Heart left ventricle (tissue), 16 donors: Measurements from ENCODE around the gene TCF7. TPM values are rescaled to one million over a fixed set of nuclear protein-coding genes. Genes with fewer than 3 reads are reported as not detected.

Source experiments
- ATAC-seq, 4 donors: fragments of 200-7000 bp; cut with Tn5 transposase; one replicate each; pipeline ENCODE4 v1.9.1; 2020 to 2022; ENCODE audit warnings: moderate library complexity in 4 of 4, mild to moderate bottlenecking in 3 of 4, moderate number of reproducible peaks in 1 of 4
- DNase-seq, 5 donors: peaks; one replicate each; pipeline ENCODE4 v3.0.0-alpha.2; 2020
- H3K27ac ChIP-seq, 12 donors: fragments of 200-600 bp; sonication (generic) in 4 of 12; one replicate each; pipeline versions ENCODE4 v1.5.0 to v1.8.0; 2016 to 2022; ENCODE audit warnings: mild to moderate bottlenecking in 2 of 12
- H3K27me3 ChIP-seq, 9 donors: fragments of 200-600 bp; sonication (generic) in 2 of 9; one replicate each; pipeline versions ENCODE4 v1.5.1 to v1.8.0; 2016 to 2022; ENCODE audit warnings: mild to moderate bottlenecking in 3 of 9
- H3K36me3 ChIP-seq, 9 donors: fragments of 200-600 bp; sonication (generic) in 2 of 9; one replicate each; pipeline versions ENCODE4 v1.5.0 to v1.8.0; 2018 to 2022; ENCODE audit warnings: mild to moderate bottlenecking in 2 of 9
- H3K4me1 ChIP-seq, 12 donors: fragments of 200-600 bp; sonication (generic) in 4 of 12; one replicate each; pipeline versions ENCODE4 v1.5.0 to v1.8.0; 2016 to 2022; ENCODE audit warnings: mild to moderate bottlenecking in 3 of 12
- H3K4me3 ChIP-seq, 12 donors: fragments of 200-600 bp; sonication (generic) in 4 of 12; one replicate each; pipeline versions ENCODE4 v1.5.0 to v1.8.0; 2017 to 2022; ENCODE audit warnings: mild to moderate bottlenecking in 9 of 12, moderate library complexity in 4 of 12
- H3K9me3 ChIP-seq, 12 donors: fragments of 200-600 bp; sonication (generic) in 4 of 12; one replicate each; pipeline versions ENCODE4 v1.5.0 to v1.8.0; 2016 to 2022; ENCODE audit warnings: mild to moderate bottlenecking in 1 of 12
- CTCF ChIP-seq, 12 donors: fragments of 200-600 bp; sonication (generic) in 4 of 12; IDR thresholded peaks; one replicate each; pipeline versions ENCODE4 v1.5.0 to v1.8.0; 2018 to 2022; ENCODE audit warnings: antibody characterized with exemption in 12 of 12, mild to moderate bottlenecking in 5 of 12
- POLR2A ChIP-seq, 2 donors: fragments of 450-650 bp; IDR thresholded peaks; one replicate each; pipeline ENCODE4 v1.6.1; 2017; ENCODE audit warnings: antibody characterized with exemption in 2 of 2, mild to moderate bottlenecking in 2 of 2, moderate library complexity in 2 of 2
- WGBS, 4 donors: extraction: QIAGEN DNeasy Blood & Tissue Kit in 2 of 4; methylation state at CpG; one replicate each; pipeline versions ENCODE4 v1.1.5 to v1.1.7; 2013 to 2018; 5-methylcytosine and 5-hydroxymethylcytosine counted together
- intact Hi-C, 10 donors: fragments of 100-400 bp; cut with DNase I; formaldehyde crosslinking; loops; one replicate each; pipeline versions ENCODE4 v1.11.1 to v1.14.2; 2022
- polyA plus RNA-seq, 2 donors: library from polyadenylated mRNA; stranded (reverse); fragments of 200-250 nt; gene quantifications; one replicate each; pipeline ENCODE4 v1.2.3, GENCODE V29; 2013
- total RNA-seq, 9 donors: library from RNA; depleted of rRNA in 2 of 9; stranded (reverse); fragments of >200 nt in 2 of 9; fragmentation: NEBNext Ultra II Directional in 3 of 9; extraction: Animal tissue kit (Norgen Biotek cat#: 25700) in 3 of 9; gene quantifications; one replicate each; pipeline versions ENCODE4 v1.1.0 to v1.2.4, GENCODE V29; 2016 to 2023
- donor health status: ischemic (EF 13 %, LVEDD 7.1; RV severe dilation, severe dysfunction).
- donor health status: healthy with polysubstance abuse.
- donor health status: DM: no; HTN: yes; CAD: no.
- donor health status: DM: no; HTN: no; CAD: no.
- donor health status: ischemic (EF 25% LVEDD 6.9; RV normal size, moderate dysfunction).
- donor health status: ischemic (EF 25% LVEDD 5.7; RV mildly dilated, moderate dysfunction).
- donor health status: healthy.
- donor health status: DM: yes; HTN: yes; CAD: no.
- donor health status: ischemic (EF 35%, LVEDD 5.7; RV mildly dilated, moderate dysfunction).
- donor health status: nonischemic (EF 11% LVEDD 7.7; RV severe dilation, severe dysfunction).
- donor health status: DM: yes; HTN: yes; CAD: no.
- donor health status: PGD.
- donor health status: ischemic (EF 29% LVEDD 5.4; RV normal size, mild dysfunction).
- donor health status: nonischemic (EF 23%, LVEDD 6.1; RV moderate dilation, normal function).

Gene TCF7
- total and polyA plus RNA-seq, 11 donors: 0.79 to 5.2 (median 1.9) TPM

GRCh38 chr5:134171972-134172371, 57.5 kb downstream of the TCF7 start:
- WGBS, 4 donors: 85 to 96% (median 90%) methylated on average over 4 of the region's 4 CpGs
- Histone ChIP-seq H3K4me1 (peaks cover 3 to 51% (median 32%) of the 10 kb centered on the region in 12 donors), H3K27me3 (no peaks in the 10 kb centered on the region), H3K36me3 (peaks cover 0 to 69% (median 67%) of the 10 kb centered on the region in 9 donors), H3K27ac (no peak overlapping the region), H3K9me3 (no peaks in the 10 kb centered on the region), H3K4me3 (no peak overlapping the region)
- DNase-seq: no peak
- TF ChIP-seq POLR2A (IDR thresholded peaks at IDR 0.05): no peak
- TF ChIP-seq CTCF (IDR thresholded peaks at IDR 0.05): no peak
- ATAC-seq: no peak
- intact Hi-C loops: no loop called here

GRCh38 chr5:134174841-134175839, 60.7 kb downstream of the TCF7 start:
- H3K4me1 ChIP-seq: peaks cover 3 to 58% (median 27%) of the 10 kb centered on the region in 12 donors
- TF ChIP-seq CTCF (IDR thresholded peaks at IDR 0.05) (no peak), POLR2A (IDR thresholded peaks at IDR 0.05) (no peak)
- no peaks in the 10 kb centered on the region for H3K27me3 ChIP-seq
- ATAC-seq (no peak), DNase-seq (no peak)
- H3K9me3 ChIP-seq: no peaks in the 10 kb centered on the region
- peak overlapping the region; percentile 70 to 99 (median 96) for H3K4me3 ChIP-seq
- H3K36me3 ChIP-seq: peaks cover 0 to 37% (median 35%) of the 10 kb centered on the region in 9 donors
- 24 to 30% (median 28%) methylated on average over 10 of the region's 10 CpGs for WGBS, 4 donors
- H3K27ac ChIP-seq: peak overlapping the region in 11 of 12 donors; percentile 95 to 100 (median 99)
- intact Hi-C loops: loop anchor here in 5 of 10 donors (5.0 kb wide), 3 partner anchors 52 to 352 kb away; partner anchors contain the start of genes PPP2CA (in 4 of the 5), JADE2 (in 1 of the 5) and UBE2B (in 1 of the 5)

GRCh38 chr5:134175921-134176510, 61.5 kb downstream of the TCF7 start:
- WGBS, 4 donors: 1 to 2% (median 1%) methylated on average over 14 to 31 of the region's 31 CpGs
- H3K9me3 ChIP-seq: no peaks in the 10 kb centered on the region
- DNase-seq (peak in 3 of 5 donors; percentile 40 to 69 (median 45)), ATAC-seq (peak in 3 of 4 donors; percentile 21 to 47 (median 33))
- H3K27me3 ChIP-seq: no peaks in the 10 kb centered on the region
- peak overlapping the region; percentile 70 to 99 (median 96) for H3K4me3 ChIP-seq
- TF ChIP-seq POLR2A (IDR thresholded peaks at IDR 0.05): no peak
- no peak for TF ChIP-seq CTCF (IDR thresholded peaks at IDR 0.05)
- peak overlapping the region; percentile 95 to 100 (median 100) for H3K27ac ChIP-seq
- H3K4me1 ChIP-seq: peaks cover 3 to 49% (median 24%) of the 10 kb centered on the region in 12 donors
- H3K36me3 ChIP-seq: peaks cover 0 to 28% (median 26%) of the 10 kb centered on the region in 9 donors
- intact Hi-C loops: loop anchor here in 6 of 10 donors (2.0 to 5.0 kb wide), 4 partner anchors 51 to 351 kb away; partner anchors contain the start of genes PPP2CA (in 5 of the 6), JADE2 (in 1 of the 6) and UBE2B (in 1 of the 6)
